Transverse colon (tissue), 4 donors: Measurements from ENCODE around the gene FAM83F.

Experiments used
- CTCF ChIP-seq, 5 experiments: fragments of 200-600 bp in 3 of 5; fragments of 450-650 bp in 2 of 5; sonication (generic) in 3 of 5; IDR thresholded peaks; 1 replicate in 2 of 5; 2 replicates in 3 of 5; pipeline ENCODE4 v1.5.1; 2016 to 2017; ENCODE audit warnings: antibody characterized with exemption in 5 of 5, inconsistent platforms in 3 of 5, mild to moderate bottlenecking in 2 of 5, moderate library complexity in 1 of 5
- EP300 ChIP-seq: sonication (generic); formaldehyde crosslinking; IDR thresholded peaks from one replicate; pipeline ENCODE4 v1.6.1; 2017; ENCODE audit warnings: antibody characterized with exemption, low read depth
- POLR2A ChIP-seq: fragments of 450-650 bp; IDR thresholded peaks from one replicate; pipeline ENCODE4 v1.6.1; 2016; ENCODE audit warnings: antibody characterized with exemption, mild to moderate bottlenecking, moderate library complexity
- POLR2AphosphoS5 ChIP-seq, 3 donors: sonication (generic); formaldehyde crosslinking; IDR thresholded peaks; one replicate each; pipeline ENCODE4 v1.6.1; 2016; ENCODE audit warnings: antibody characterized with exemption in 3 of 3

DNA sequence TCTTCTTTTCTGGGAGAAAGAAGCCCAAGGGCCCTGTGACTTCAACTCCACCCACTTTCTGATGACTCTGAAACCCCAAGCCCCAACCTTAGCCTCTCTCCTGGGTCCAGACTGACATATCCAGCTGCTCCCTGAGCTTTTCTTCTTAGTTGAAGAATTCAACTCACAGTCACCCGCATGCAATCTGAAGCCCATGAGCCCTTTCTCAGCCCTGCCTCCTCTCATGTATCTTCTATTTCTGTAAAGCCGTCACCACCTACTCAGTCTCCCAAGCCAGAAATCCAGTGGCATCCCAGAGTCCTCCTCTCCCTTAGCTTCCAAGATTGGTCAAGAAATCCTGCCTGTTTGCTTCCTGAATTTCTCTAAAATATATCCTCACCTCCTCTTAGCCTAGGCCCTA, 41.7 kb upstream of the FAM83F start:
- TF ChIP-seq POLR2AphosphoS5 (IDR thresholded peaks at IDR 0.05) (no peak), CTCF (IDR thresholded peaks at IDR 0.05) (no peak), POLR2A (no peak), EP300 (no peak)
